Measurements from ENCODE around the gene TSSK3. TPM values are rescaled to one million over a fixed set of nuclear protein-coding genes. Genes with fewer than 3 reads are reported as not detected.
A peak's percentile ranks its signal among the peaks of the same experiment; 100 is the strongest.

Gene TSSK3
- total and polyA plus RNA-seq, 4 donors = 0.37 to 1.4 (median 0.74) TPM

GRCh38 chr1:32413507-32414185 lies 51.3 kb downstream of the TSSK3 start:
- Histone ChIP-seq H3K27ac (ENCODE audit: low read depth in 1 of 2, low read length in 1 of 2) (no peak overlapping the region), H3K4me3 (no peak overlapping the region), H3K36me3 (ENCODE audit: control insufficient read depth in 4 of 4, insufficient read depth in 4 of 4, low read length in 4 of 4) (no peaks in the 10 kb centered on the region), H3K9me3 (ENCODE audit: control insufficient read depth in 4 of 4, insufficient read depth in 3 of 4, low read length in 3 of 4) (peaks cover 0 to 4% (median under 1%) of the 10 kb centered on the region in 4 donors), H3K9ac (ENCODE audit: insufficient read depth in 1 of 2, low read length in 2 of 2) (no peak overlapping the region), H3K4me1 (ENCODE audit: control insufficient read depth in 5 of 5, insufficient read depth in 5 of 5, low read length in 5 of 5) (peaks cover 0 to 2% (median 0%) of the 10 kb centered on the region in 5 donors), H3K27me3 (ENCODE audit: control insufficient read depth in 3 of 3, insufficient read depth in 3 of 3, low read length in 2 of 3) (no peaks in the 10 kb centered on the region)
- DNase-seq (peak in 2 of 3 donors; percentile 19 to 29), ATAC-seq (ENCODE audit: insufficient read depth, low FRiP score) (no peak)
- peak; percentile 78 for TF ChIP-seq CTCF (IDR thresholded peaks at IDR 0.05; ENCODE audit: control extremely low read depth, extremely low read depth)
- WGBS, 2 donors = 51 to 62% methylated on average over 10 of the region's 10 CpGs

Other genes with a start within 250 kb of the TSSK3 start
- 10 to 100 TPM; 39.1 to 55.6 TPM for gene TXLNA, start 182.9 kb upstream of the TSSK3 start, total RNA-seq
- gene TXLNA, start 182.9 kb upstream of the TSSK3 start, polyA plus RNA-seq = 10 to 100 TPM; 22.2 to 22.8 TPM
- gene CCDC28B, start 161.9 kb upstream of the TSSK3 start, total RNA-seq = 10 to 100 TPM in 1 of 2 donors, 1 to 10 TPM in 1; 4.4 to 12.5 TPM
- gene CCDC28B, start 161.9 kb upstream of the TSSK3 start, polyA plus RNA-seq = 1 to 10 TPM; 5.6 to 5.8 TPM
- 1 to 10 TPM; 2.4 to 3.8 TPM for gene IQCC, start 156.9 kb upstream of the TSSK3 start, total RNA-seq
- 1 to 10 TPM; 1.6 to 2.5 TPM for gene IQCC, start 156.9 kb upstream of the TSSK3 start, polyA plus RNA-seq
- 1 to 10 TPM; 7.2 to 10.0 TPM for gene DCDC2B, start 153.4 kb upstream of the TSSK3 start, total RNA-seq
- gene DCDC2B, start 153.4 kb upstream of the TSSK3 start, polyA plus RNA-seq = 1 to 10 TPM; 3.5 to 4.3 TPM
- gene TMEM234, start 140.2 kb upstream of the TSSK3 start, total RNA-seq = 10 to 100 TPM; 29.8 to 30.2 TPM
- gene TMEM234, start 140.2 kb upstream of the TSSK3 start, polyA plus RNA-seq = 10 to 100 TPM; 17.1 to 17.5 TPM
- 100 to 1,000 TPM in 1 of 2 donors, 10 to 100 TPM in 1; 81.0 to 153 TPM for gene EIF3I, start 140.1 kb upstream of the TSSK3 start, total RNA-seq
- 100 to 1,000 TPM; 218 to 255 TPM for gene EIF3I, start 140.1 kb upstream of the TSSK3 start, polyA plus RNA-seq
- 1 to 10 TPM; 2.6 to 5.4 TPM for gene FAM167B, start 115.3 kb upstream of the TSSK3 start, total RNA-seq
- 10 to 100 TPM in 1 of 2 donors, 1 to 10 TPM in 1; 5.9 to 30.5 TPM for gene FAM167B, start 115.3 kb upstream of the TSSK3 start, polyA plus RNA-seq
- 1 to 10 TPM; 3.5 to 8.9 TPM for gene LCK, start 111.3 kb upstream of the TSSK3 start, total RNA-seq
- gene LCK, start 111.3 kb upstream of the TSSK3 start, polyA plus RNA-seq = 1 to 10 TPM; 2.4 to 5.0 TPM
- gene HDAC1, start 70.5 kb upstream of the TSSK3 start, total RNA-seq = 10 to 100 TPM; 66.2 to 90.4 TPM
- 10 to 100 TPM; 47.3 to 78.8 TPM for gene HDAC1, start 70.5 kb upstream of the TSSK3 start, polyA plus RNA-seq
- gene MARCKSL1, start 26.3 kb upstream of the TSSK3 start, total RNA-seq = 10 to 100 TPM; 37.9 to 78.4 TPM
- gene MARCKSL1, start 26.3 kb upstream of the TSSK3 start, polyA plus RNA-seq = 10 to 100 TPM; 28.4 to 41.2 TPM
- gene FAM229A, start 54 bp upstream of the TSSK3 start, total RNA-seq = 1 to 10 TPM; 2.2 to 7.0 TPM
- gene FAM229A, start 54 bp upstream of the TSSK3 start, polyA plus RNA-seq = 1 to 10 TPM; 3.2 to 7.2 TPM
- gene BSDC1, start 31.9 kb downstream of the TSSK3 start, total RNA-seq = 10 to 100 TPM; 58.7 to 80.5 TPM
- gene BSDC1, start 31.9 kb downstream of the TSSK3 start, polyA plus RNA-seq = 10 to 100 TPM; 32.8 to 38.0 TPM
- under 1 TPM; 0.03 to 0.09 TPM for gene ZBTB8B, start 102.5 kb downstream of the TSSK3 start, total RNA-seq
- gene ZBTB8B, start 102.5 kb downstream of the TSSK3 start, polyA plus RNA-seq = under 1 TPM; under 0.01 to 0.02 TPM
- gene ZBTB8A, start 176.9 kb downstream of the TSSK3 start, total RNA-seq = 10 to 100 TPM in 1 of 2 donors, 1 to 10 TPM in 1; 8.4 to 13.9 TPM
- gene ZBTB8A, start 176.9 kb downstream of the TSSK3 start, polyA plus RNA-seq = 1 to 10 TPM; 2.7 to 2.9 TPM